GM12864 (cell line): Measurements from ENCODE around the gene WSCD2.

Experiments used
- DNase-seq: peaks from one replicate; pipeline ENCODE4 v3.0.0-alpha.2; 2011; ENCODE audit warnings: low read depth
- H3K4me3 ChIP-seq: 2 replicates; pipeline ENCODE4 v1.5.1; 2011; ENCODE audit warnings: mild to moderate bottlenecking, low read depth, low read length, control low read depth
- CTCF ChIP-seq: IDR thresholded peaks from 2 replicates; pipeline ENCODE4 v1.5.1; 2011; ENCODE audit warnings: low read depth, mild to moderate bottlenecking, moderate library complexity, low read length, control low read depth, inconsistent platforms; ENCODE audit errors: missing control alignments

The WSCD2 gene

DNA sequence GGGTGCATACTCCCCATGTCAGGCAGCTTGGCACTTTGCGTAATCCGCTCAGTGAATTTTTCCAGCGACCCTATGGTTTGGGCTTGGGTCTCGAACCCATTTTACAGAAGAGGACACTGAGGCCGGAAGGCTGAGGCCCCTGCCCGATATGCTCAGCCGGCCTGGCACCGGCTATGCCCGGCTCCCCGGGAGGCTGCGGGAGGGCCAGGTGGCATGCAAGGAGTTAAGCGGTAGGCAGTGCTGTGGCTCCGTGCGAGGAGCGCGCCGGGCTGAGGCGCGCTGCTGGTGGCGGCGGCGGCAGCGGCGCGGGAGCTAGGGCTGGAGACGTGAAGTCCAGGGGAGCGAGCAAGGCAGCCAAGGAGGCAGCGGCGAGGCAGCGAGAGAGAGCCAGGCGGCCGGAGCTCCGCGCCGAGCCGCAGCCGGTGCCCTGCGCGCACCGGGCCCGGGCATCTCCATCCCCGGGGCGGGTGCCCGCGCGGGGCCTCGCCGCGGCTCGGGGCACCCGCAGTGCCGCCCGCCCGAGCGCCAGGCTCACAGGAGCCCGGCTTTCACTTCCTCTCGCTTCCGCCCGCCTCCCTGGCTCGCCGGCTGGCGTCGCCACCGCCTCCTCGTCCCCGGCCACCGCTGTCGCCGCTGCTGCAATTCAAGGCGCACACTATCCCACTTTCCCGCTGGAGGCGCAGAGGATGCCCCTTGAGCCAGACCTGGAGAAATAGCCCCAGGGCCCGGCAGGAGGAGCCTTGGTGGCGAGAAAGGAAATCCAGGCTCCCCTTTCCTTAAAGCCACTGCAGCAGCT, at the start of gene WSCD2:
Gene WSCD2, plus strand, starts transcription at position 272 of the 796 bp plus-strand sequence. CDS start 66,545 bp downstream, outside the sequence.
- no peak for TF ChIP-seq CTCF
- peak within 1 kb of the TSS; percentile 19; the same call in 1 of the 2 replicates for H3K4me3 ChIP-seq
- DNase-seq = no peak

GRCh38 chr12:108079721-108080120, 49.4 kb upstream of the WSCD2 start:
- TF ChIP-seq CTCF = no peak
- no peak for DNase-seq
- H3K4me3 ChIP-seq = no peak overlapping the region

- no peak overlapping the region for H3K4me3 ChIP-seq
- no peak for TF ChIP-seq CTCF
- DNase-seq = no peak
Measured at GRCh38 chr12:108080363-108080762, 48.7 kb upstream of the WSCD2 start.

- TF ChIP-seq CTCF = no peak
- DNase-seq = no peak
Measured at GRCh38 chr12:108082485-108082884, 46.6 kb upstream of the WSCD2 start.

GRCh38 chr12:108087900-108088299, 41.2 kb upstream of the WSCD2 start:
- no peak for DNase-seq
- TF ChIP-seq CTCF = no peak
- H3K4me3 ChIP-seq = no peak overlapping the region

More at GRCh38 chr12:108082485-108082884, 46.6 kb upstream of the WSCD2 start:
- H3K4me3 ChIP-seq = no peak overlapping the region

DNA sequence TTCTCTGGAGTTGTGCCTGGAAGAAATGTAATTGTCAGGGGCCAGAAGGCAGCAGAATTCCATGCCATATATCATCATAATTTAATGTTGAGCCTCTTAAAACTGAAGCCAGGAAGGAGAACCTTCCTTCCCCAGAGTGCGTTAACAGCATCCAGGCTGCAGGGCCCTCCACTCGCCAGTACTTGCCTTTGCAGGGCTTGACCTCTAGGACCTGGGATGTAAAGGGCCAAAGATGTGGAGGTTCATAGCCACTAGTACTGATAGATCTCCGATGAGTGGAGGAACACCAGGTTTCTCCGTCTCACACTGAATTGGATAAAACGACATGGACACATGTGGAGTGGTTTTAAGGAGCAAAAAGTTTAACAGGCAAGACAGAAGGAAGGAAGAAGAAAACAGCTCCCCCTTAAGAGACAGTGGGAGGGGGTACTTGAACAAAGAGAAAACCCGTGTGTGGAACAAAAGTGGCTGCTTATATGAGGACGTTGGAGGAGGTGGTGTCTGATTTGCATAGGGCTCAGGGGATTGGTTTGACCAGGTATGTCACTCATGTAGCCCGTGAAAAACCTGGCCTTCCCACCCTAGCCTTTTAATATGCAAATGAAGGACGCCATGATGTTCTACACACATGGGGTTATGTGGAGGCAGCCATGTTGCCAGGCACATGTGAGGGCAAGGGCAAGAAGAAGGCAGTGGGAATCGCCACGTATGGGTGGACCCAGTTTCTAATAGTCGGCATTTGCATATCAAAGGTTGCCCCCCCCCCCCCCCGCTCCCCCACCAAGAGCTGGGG, 38.8 kb upstream of the WSCD2 start:
- no peak for DNase-seq
- no peak for TF ChIP-seq CTCF
- H3K4me3 ChIP-seq = no peak overlapping the region
